Trophoblast cell (in vitro differentiated cells and primary cell): ENCODE results near the gene CD2AP.

Experiments
- DNase-seq, 2 donors: peaks; one replicate each; pipeline ENCODE4 v3.0.0-alpha.2; 2016
- H2AFZ ChIP-seq: 2 replicates; pipeline ENCODE4 v1.6.1; 2013; ENCODE audit warnings: low read length, moderate library complexity, mild to moderate bottlenecking; ENCODE audit not compliant: insufficient read depth, poor library complexity
- H2AK5ac ChIP-seq: 2 replicates; pipeline ENCODE4 v1.6.1; 2013; ENCODE audit warnings: mild to moderate bottlenecking, low read length
- H2BK120ac ChIP-seq: 2 replicates; pipeline ENCODE4 v1.6.1; 2013; ENCODE audit warnings: low read length, mild to moderate bottlenecking, moderate library complexity; ENCODE audit not compliant: insufficient read depth, poor library complexity
- H2BK12ac ChIP-seq: 2 replicates; pipeline ENCODE4 v1.6.1; 2013; ENCODE audit warnings: mild to moderate bottlenecking, low read length, moderate library complexity
- H2BK5ac ChIP-seq: 2 replicates; pipeline ENCODE4 v1.6.1; 2013; ENCODE audit warnings: low read length, low read depth, moderate library complexity, mild to moderate bottlenecking; ENCODE audit not compliant: poor library complexity
- H3K14ac ChIP-seq: 2 replicates; pipeline ENCODE4 v1.6.1; 2013; ENCODE audit warnings: mild to moderate bottlenecking, low read length
- H3K18ac ChIP-seq: 2 replicates; pipeline ENCODE4 v1.6.1; 2013; ENCODE audit warnings: mild to moderate bottlenecking, low read length
- H3K23ac ChIP-seq: 2 replicates; pipeline ENCODE4 v1.6.1; 2013; ENCODE audit warnings: low read length
- H3K27ac ChIP-seq: 2 replicates; pipeline ENCODE4 v1.5.1; 2013; ENCODE audit warnings: low read depth, mild to moderate bottlenecking, inconsistent platforms, low read length, moderate library complexity
- H3K27me3 ChIP-seq: 2 replicates; pipeline ENCODE4 v1.6.1; 2013; ENCODE audit warnings: inconsistent platforms, mild to moderate bottlenecking, low read length, moderate library complexity; ENCODE audit not compliant: insufficient read depth
- H3K36me3 ChIP-seq, 2 experiments: 1 replicate in 1 of 2; 2 replicates in 1 of 2; pipeline ENCODE4 v1.6.1; 2013; ENCODE audit warnings: low read length in 2 of 2, mild to moderate bottlenecking in 2 of 2, moderate library complexity in 1 of 2; ENCODE audit not compliant: insufficient read depth in 2 of 2, control insufficient read depth in 1 of 2
- H3K4ac ChIP-seq: 2 replicates; pipeline ENCODE4 v1.6.1; 2013; ENCODE audit warnings: low read depth, mild to moderate bottlenecking, low read length, moderate library complexity
- H3K4me1 ChIP-seq, 2 experiments: 1 replicate in 1 of 2; 2 replicates in 1 of 2; pipeline ENCODE4 v1.6.1; 2013; ENCODE audit warnings: low read length in 2 of 2, mild to moderate bottlenecking in 2 of 2, moderate library complexity in 1 of 2; ENCODE audit not compliant: insufficient read depth in 2 of 2, control insufficient read depth in 1 of 2
- H3K4me2 ChIP-seq: 2 replicates; pipeline ENCODE4 v1.6.1; 2013; ENCODE audit warnings: inconsistent platforms, mild to moderate bottlenecking, low read length, moderate library complexity
- H3K4me3 ChIP-seq: 2 replicates; pipeline ENCODE4 v1.5.1; 2013; ENCODE audit warnings: mild to moderate bottlenecking, low read depth, low read length, inconsistent platforms
- H3K79me1 ChIP-seq: one replicate; pipeline ENCODE4 v1.6.1; 2013; ENCODE audit warnings: low read length
- H3K79me2 ChIP-seq: 2 replicates; pipeline ENCODE4 v1.6.1; 2013; ENCODE audit warnings: low read length, mild to moderate bottlenecking; ENCODE audit not compliant: control insufficient read depth, insufficient read depth, poor library complexity
- H3K9ac ChIP-seq: 2 replicates; pipeline ENCODE4 v1.6.1; 2013; ENCODE audit warnings: mild to moderate bottlenecking, low read length
- H3K9me3 ChIP-seq: 2 replicates; pipeline ENCODE4 v1.6.1; 2013; ENCODE audit warnings: low read depth, mild to moderate bottlenecking, control low read depth, inconsistent platforms, low read length; ENCODE audit not compliant: insufficient read depth
- H4K12ac ChIP-seq: 2 replicates; pipeline ENCODE4 v1.6.1; 2013; ENCODE audit warnings: low read depth, mild to moderate bottlenecking, low read length, moderate library complexity
- H4K8ac ChIP-seq: 2 replicates; pipeline ENCODE4 v1.6.1; 2013; ENCODE audit warnings: low read depth, mild to moderate bottlenecking, low read length, moderate library complexity
- H4K91ac ChIP-seq: one replicate; pipeline ENCODE4 v1.6.1; 2013; ENCODE audit warnings: low read depth, mild to moderate bottlenecking, low read length, moderate library complexity
- WGBS: extraction: QIAGEN DNeasy Blood & Tissue Kit; methylation state at CpG from one replicate; pipeline ENCODE4 v1.1.7; 2013; ENCODE audit warnings: missing lambda C conversion rate; ENCODE audit not compliant: insufficient read length, insufficient coverage; ENCODE audit errors: extremely low coverage; 5-methylcytosine and 5-hydroxymethylcytosine counted together

The CD2AP gene

DNA sequence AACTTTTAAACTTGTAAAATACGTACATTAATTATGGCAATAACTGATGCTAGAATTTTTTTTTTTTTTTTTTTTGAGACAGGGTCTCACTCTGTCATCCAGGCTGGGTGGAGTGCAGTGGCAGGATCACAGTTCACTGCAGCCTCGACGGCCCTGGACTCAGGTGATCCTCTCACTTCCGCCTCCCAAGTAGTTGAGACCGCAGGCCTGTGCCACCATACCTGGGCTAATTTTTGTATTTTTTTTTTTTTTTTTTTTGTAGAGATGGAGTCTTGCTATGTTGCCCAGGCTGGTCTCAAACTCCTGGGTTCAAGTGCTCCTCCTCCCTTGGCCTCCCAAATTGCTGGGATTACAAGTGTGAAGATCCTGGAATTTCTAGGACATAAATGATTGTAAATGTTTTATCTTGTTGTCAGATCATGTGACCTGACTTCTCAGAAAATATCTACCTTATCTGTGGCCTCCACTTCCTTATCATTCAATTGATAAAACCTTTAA, 2.2 kb upstream of the CD2AP start:
- Histone ChIP-seq H3K14ac (no peak overlapping the region), H3K23ac (no peak overlapping the region)
- no CpG with 5 or more reads among the region's 5 CpGs for WGBS

DNA sequence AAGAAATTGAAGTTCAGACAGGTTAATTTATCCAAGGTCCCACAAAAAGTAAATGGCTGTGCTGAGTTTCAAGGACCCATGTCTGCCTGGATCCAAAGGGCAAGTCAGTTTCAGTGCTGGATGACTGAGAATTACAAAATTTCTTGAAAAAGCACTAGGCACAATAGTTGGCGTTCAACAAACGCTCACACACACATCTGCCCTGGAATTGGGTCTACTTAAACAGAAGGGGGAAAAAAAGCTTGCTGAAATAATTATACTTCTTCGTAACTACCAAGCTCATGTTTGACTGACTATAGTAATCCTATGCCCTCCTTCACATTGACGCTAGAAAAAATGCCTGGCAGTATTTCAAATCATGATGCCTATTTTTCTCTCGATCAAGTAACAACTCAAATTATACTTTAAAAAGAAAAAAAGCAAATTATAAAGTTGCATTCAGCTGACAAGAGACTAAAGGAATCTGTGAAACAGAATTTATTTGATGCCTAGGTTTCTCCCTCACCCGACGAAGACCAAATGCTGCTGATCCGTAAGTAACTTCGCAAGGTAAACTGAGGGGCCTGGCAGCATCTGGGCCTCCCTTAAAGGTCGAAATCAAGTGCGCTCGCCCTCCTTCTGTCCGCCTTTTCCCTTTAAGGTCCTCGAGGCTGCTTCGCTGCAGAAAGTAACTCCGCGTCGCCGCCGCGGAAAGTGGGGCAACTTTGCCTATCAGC, 650 bp upstream of the CD2AP start:
- Histone ChIP-seq H2AK5ac (no peak overlapping the region), H3K27ac (peak overlapping the region; percentile 65), H2BK12ac (no peak overlapping the region), H3K9me3 (no peaks in the 10 kb centered on the region), H3K79me2 (peaks cover 16% of the 10 kb centered on the region), H3K4me2 (peak overlapping the region; percentile 58), H4K91ac (peak overlapping the region; percentile 75), H3K4me1 (peaks cover 2 to 5% of the 10 kb centered on the region in 2 experiments), H3K18ac (peak overlapping the region; percentile 91), H3K36me3 (no peaks in the 10 kb centered on the region), H4K12ac (peak overlapping the region; percentile 83), H4K8ac (peak overlapping the region; percentile 84), H3K9ac (peak overlapping the region; percentile 68), H2AFZ (peak overlapping the region; percentile 97), H3K4me3 (peak overlapping the region; percentile 80), H3K23ac (no peak overlapping the region), H3K27me3 (no peaks in the 10 kb centered on the region), H2BK5ac (peak overlapping the region; percentile 42), H3K79me1 (peaks cover 12% of the 10 kb centered on the region), H3K14ac (peak overlapping the region; percentile 90), H3K4ac (peak overlapping the region; percentile 49), H2BK120ac (peak overlapping the region; percentile 61)
- no CpG with 5 or more reads among the region's 21 CpGs for WGBS
- DNase-seq: no peak

More for the DNA sequence above, 2.2 kb upstream of the CD2AP start:
- no peaks in the 10 kb centered on the region for H3K36me3 ChIP-seq
- H4K8ac ChIP-seq: no peak overlapping the region
- H4K12ac ChIP-seq: no peak overlapping the region
- H3K27ac ChIP-seq: no peak overlapping the region
- no peaks in the 10 kb centered on the region for H3K9me3 ChIP-seq
- H3K4ac ChIP-seq: no peak overlapping the region
- no peak overlapping the region for H2BK120ac ChIP-seq
- H3K9ac ChIP-seq: no peak overlapping the region
- no peak overlapping the region for H3K4me3 ChIP-seq
- H2AFZ ChIP-seq: no peak overlapping the region
- H3K18ac ChIP-seq: no peak overlapping the region
- no peak overlapping the region for H2BK12ac ChIP-seq
- H2BK5ac ChIP-seq: no peak overlapping the region
- H3K79me2 ChIP-seq: peaks cover 11% of the 10 kb centered on the region
- H3K4me2 ChIP-seq: no peak overlapping the region
- H2AK5ac ChIP-seq: no peak overlapping the region
- no peaks in the 10 kb centered on the region for H3K27me3 ChIP-seq
- H3K4me1 ChIP-seq: peaks cover 0 to 2% of the 10 kb centered on the region in 2 experiments
- peaks cover 12% of the 10 kb centered on the region for H3K79me1 ChIP-seq
- H4K91ac ChIP-seq: no peak overlapping the region
- DNase-seq: no peak

DNA sequence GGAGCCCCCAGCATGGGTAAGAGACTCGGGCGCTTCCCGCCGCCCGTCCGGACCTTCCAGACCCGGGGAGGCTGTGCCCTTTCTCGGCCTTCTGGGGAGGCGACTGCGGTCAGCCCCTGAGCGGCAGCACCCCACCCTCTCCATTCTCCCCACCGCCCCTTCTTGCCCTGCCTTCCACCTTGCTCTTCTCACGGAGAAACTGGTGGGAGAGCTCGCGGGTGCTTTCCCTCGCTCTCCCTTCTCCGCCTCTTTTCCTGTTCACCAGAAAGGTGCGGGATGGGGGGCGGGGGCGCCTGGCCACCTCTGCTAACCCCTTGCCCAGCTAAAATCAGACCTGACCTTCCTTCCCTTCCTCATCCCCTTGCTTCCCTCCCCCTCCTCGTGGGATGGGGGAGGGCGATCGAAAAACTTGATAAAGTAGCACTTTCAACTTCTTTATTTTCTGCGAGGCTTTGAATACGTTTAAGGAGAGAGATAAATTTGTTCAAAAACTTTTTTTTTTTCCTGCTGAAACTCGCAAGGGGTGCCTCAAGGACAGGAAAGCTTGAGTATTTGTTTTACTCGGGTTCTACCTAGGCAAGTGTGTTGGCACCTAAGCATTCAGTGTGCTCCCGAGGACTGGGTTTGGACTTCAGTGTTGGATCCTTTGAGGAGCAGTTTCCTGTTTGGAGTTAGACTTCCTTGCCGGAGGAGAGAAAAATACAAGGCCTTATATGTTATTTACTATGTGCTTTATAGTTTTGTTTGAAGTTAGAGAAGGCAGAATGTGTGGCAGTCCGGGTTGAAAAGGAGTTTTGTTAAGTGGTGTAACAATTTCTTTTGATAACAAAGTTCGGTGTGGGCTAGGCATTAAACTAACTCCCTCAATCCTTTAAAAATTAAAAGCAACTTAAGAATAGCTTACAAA, 897 bp downstream of the CD2AP start:
- Histone ChIP-seq H3K79me1 (peaks cover 12% of the 10 kb centered on the region), H4K8ac (peak overlapping the region; percentile 97), H3K36me3 (no peaks in the 10 kb centered on the region), H3K9me3 (no peaks in the 10 kb centered on the region), H3K23ac (no peak overlapping the region), H4K91ac (peak overlapping the region; percentile 97), H2AK5ac (peak overlapping the region; percentile 59), H3K4me3 (peak overlapping the region; percentile 80), H3K27ac (peak overlapping the region; percentile 98), H2BK12ac (no peak overlapping the region), H3K4ac (peak overlapping the region; percentile 93), H3K18ac (peak overlapping the region; percentile 80), H4K12ac (peak overlapping the region; percentile 98), H3K79me2 (peaks cover 19% of the 10 kb centered on the region), H3K9ac (peak overlapping the region; percentile 77), H3K27me3 (no peaks in the 10 kb centered on the region), H3K4me2 (peak overlapping the region; percentile 63), H3K4me1 (peaks cover 5 to 8% of the 10 kb centered on the region in 2 experiments), H2AFZ (peak overlapping the region; percentile 95), H2BK5ac (peak overlapping the region; percentile 95), H2BK120ac (peak overlapping the region; percentile 95), H3K14ac (peak overlapping the region; percentile 99)
- DNase-seq: peak in 1 of 2 donors; percentile 28
- WGBS: no CpG with 5 or more reads among the region's 31 CpGs

DNA sequence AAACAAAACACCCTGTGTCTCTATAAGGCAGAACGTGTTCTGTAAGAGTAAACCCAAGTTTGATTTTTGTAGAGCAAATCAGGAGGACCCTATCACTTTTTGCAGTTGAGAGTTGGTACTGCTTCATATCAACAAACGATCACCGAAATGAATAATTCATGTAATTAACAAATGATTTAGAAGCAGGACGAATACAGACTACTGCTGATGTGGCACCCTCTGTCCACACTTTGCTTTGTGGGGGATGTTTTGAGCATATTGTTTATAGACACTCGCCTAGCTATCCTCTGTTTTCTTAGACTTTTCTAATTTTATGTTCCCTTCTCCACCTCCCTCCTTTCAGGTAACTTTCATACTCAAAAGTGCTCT, 1.5 kb downstream of the CD2AP start:
- Histone ChIP-seq H2BK12ac (no peak overlapping the region), H3K36me3 (no peaks in the 10 kb centered on the region), H4K91ac (no peak overlapping the region), H4K8ac (no peak overlapping the region), H3K27me3 (no peaks in the 10 kb centered on the region), H2BK5ac (no peak overlapping the region), H3K27ac (no peak overlapping the region), H3K4me3 (no peak overlapping the region), H4K12ac (no peak overlapping the region), H3K79me2 (peaks cover 19% of the 10 kb centered on the region), H3K79me1 (peaks cover 12% of the 10 kb centered on the region), H3K14ac (no peak overlapping the region), H3K4ac (peak overlapping the region; percentile 79), H2AK5ac (no peak overlapping the region), H3K18ac (no peak overlapping the region), H3K9ac (no peak overlapping the region), H3K23ac (no peak overlapping the region), H3K4me1 (peaks cover 5 to 8% of the 10 kb centered on the region in 2 experiments), H3K4me2 (peak overlapping the region; percentile 63), H2BK120ac (no peak overlapping the region), H2AFZ (no peak overlapping the region), H3K9me3 (no peaks in the 10 kb centered on the region)
- DNase-seq: no peak
- no CpG with 5 or more reads among the region's 5 CpGs for WGBS
